Liver (tissue), 9 donors: ENCODE data around the gene EGFR. TPM values are rescaled to one million over a fixed set of nuclear protein-coding genes. Genes with fewer than 3 reads are reported as not detected.

Experiments
- DNase-seq: peaks from one replicate; pipeline ENCODE4 v3.0.0-alpha.2; 2017; ENCODE audit warnings: low spot score
- H3K27ac ChIP-seq, 2 donors: one replicate each; pipeline ENCODE4 v1.7.0; 2013; ENCODE audit warnings: inconsistent platforms in 2 of 2, low read length in 2 of 2, control low read depth in 1 of 2, low read depth in 1 of 2, mild to moderate bottlenecking in 1 of 2
- H3K27me3 ChIP-seq, 4 donors: one replicate each; pipeline versions ENCODE4 v1.6.1 to v1.7.0; 2013; ENCODE audit warnings: low read length in 3 of 4, inconsistent platforms in 1 of 4, mild to moderate bottlenecking in 1 of 4, moderate library complexity in 1 of 4; ENCODE audit not compliant: control insufficient read depth in 4 of 4, insufficient read depth in 4 of 4
- H3K36me3 ChIP-seq, 4 donors: one replicate each; pipeline versions ENCODE4 v1.6.1 to v1.7.0; 2013; ENCODE audit warnings: low read length in 3 of 4, mild to moderate bottlenecking in 3 of 4, low read depth in 1 of 4, moderate library complexity in 1 of 4; ENCODE audit not compliant: control insufficient read depth in 4 of 4, insufficient read depth in 3 of 4
- H3K4me1 ChIP-seq, 4 donors: one replicate each; pipeline versions ENCODE4 v1.6.1 to v1.7.0; 2013; ENCODE audit warnings: low read length in 3 of 4, mild to moderate bottlenecking in 3 of 4, moderate library complexity in 1 of 4; ENCODE audit not compliant: control insufficient read depth in 4 of 4, insufficient read depth in 4 of 4
- H3K4me3 ChIP-seq, 3 donors: one replicate each; pipeline versions ENCODE4 v1.6.1 to v1.7.0; 2013; ENCODE audit warnings: low read length in 3 of 3, control low read depth in 1 of 3, low read depth in 1 of 3, mild to moderate bottlenecking in 1 of 3
- H3K9ac ChIP-seq, 2 donors: one replicate each; pipeline ENCODE4 v1.7.0; 2013; ENCODE audit warnings: low read length in 2 of 2, mild to moderate bottlenecking in 2 of 2, moderate library complexity in 2 of 2, control low read depth in 1 of 2, low read depth in 1 of 2
- H3K9me3 ChIP-seq, 4 donors: one replicate each; pipeline versions ENCODE4 v1.6.1 to v1.7.0; 2013; ENCODE audit warnings: low read length in 3 of 4; ENCODE audit not compliant: control insufficient read depth in 4 of 4
- ATF3 ChIP-seq: IDR thresholded peaks from 2 replicates; pipeline ENCODE4 v1.6.1; 2016; ENCODE audit warnings: antibody characterized with exemption
- CTCF ChIP-seq: fragments of 150-350 bp; IDR thresholded peaks from 2 replicates; pipeline ENCODE4 v1.5.1; 2017; ENCODE audit warnings: improper control_type of control experiment, low read depth, low read length; ENCODE audit not compliant: missing input control
- EGR1 ChIP-seq, 2 donors: IDR thresholded peaks; 2 replicates each; pipeline ENCODE4 v1.6.1; 2016 to 2018; ENCODE audit warnings: antibody characterized with exemption in 2 of 2, low read depth in 2 of 2
- FOXA1 ChIP-seq: IDR thresholded peaks from 2 replicates; pipeline ENCODE4 v1.6.1; 2016; ENCODE audit warnings: antibody characterized with exemption
- FOXA2 ChIP-seq: IDR thresholded peaks from 2 replicates; pipeline ENCODE4 v1.6.1; 2016; ENCODE audit warnings: antibody characterized with exemption
- GABPA ChIP-seq, 2 donors: IDR thresholded peaks in 1 of 2; conservative IDR thresholded peaks in 1 of 2; 2 replicates each; pipeline ENCODE4 v1.6.1; 2016; ENCODE audit warnings: antibody characterized with exemption in 2 of 2, mild to moderate bottlenecking in 1 of 2, moderate library complexity in 1 of 2
- HNF4A ChIP-seq, 2 donors: conservative IDR thresholded peaks; 2 replicates each; pipeline ENCODE4 v1.6.1; 2016; ENCODE audit warnings: antibody characterized with exemption in 2 of 2, mild to moderate bottlenecking in 2 of 2
- HNF4G ChIP-seq: IDR thresholded peaks from 2 replicates; pipeline ENCODE4 v1.6.1; 2016; ENCODE audit warnings: antibody characterized with exemption
- JUND ChIP-seq, 2 donors: IDR thresholded peaks; 2 replicates each; pipeline ENCODE4 v1.6.1; 2016; ENCODE audit warnings: antibody characterized with exemption in 2 of 2
- MAX ChIP-seq: IDR thresholded peaks from 2 replicates; pipeline ENCODE4 v1.6.1; 2016; ENCODE audit warnings: antibody characterized with exemption
- RAD21 ChIP-seq, 2 donors: IDR thresholded peaks; 2 replicates each; pipeline ENCODE4 v1.6.1; 2016; ENCODE audit warnings: antibody characterized with exemption in 2 of 2, mild to moderate bottlenecking in 2 of 2
- REST ChIP-seq: IDR thresholded peaks from 2 replicates; pipeline ENCODE4 v1.6.1; 2016; ENCODE audit warnings: antibody characterized with exemption, mild to moderate bottlenecking
- RXRA ChIP-seq, 2 donors: IDR thresholded peaks; 2 replicates each; pipeline ENCODE4 v1.6.1; 2017 to 2018; ENCODE audit warnings: antibody characterized with exemption in 2 of 2, mild to moderate bottlenecking in 1 of 2
- SP1 ChIP-seq: IDR thresholded peaks from 2 replicates; pipeline ENCODE4 v1.6.1; 2018; ENCODE audit warnings: antibody characterized with exemption, mild to moderate bottlenecking
- TAF1 ChIP-seq: conservative IDR thresholded peaks from 2 replicates; pipeline ENCODE4 v1.6.1; 2016; ENCODE audit warnings: antibody characterized with exemption, mild to moderate bottlenecking
- YY1 ChIP-seq: IDR thresholded peaks from 2 replicates; pipeline ENCODE4 v1.6.1; 2016; ENCODE audit warnings: antibody characterized with exemption, mild to moderate bottlenecking
- ZBTB33 ChIP-seq: IDR thresholded peaks from 2 replicates; pipeline ENCODE4 v1.6.1; 2016; ENCODE audit warnings: antibody characterized with exemption
- WGBS: extraction: QIAGEN DNeasy Blood & Tissue Kit; methylation state at CpG from one replicate; pipeline ENCODE4 v1.1.7; 2013; 5-methylcytosine and 5-hydroxymethylcytosine counted together
- polyA plus RNA-seq, 2 donors: library from polyadenylated mRNA; stranded (reverse) in 1 of 2; unstranded in 1 of 2; fragments of 200-250 nt in 1 of 2; fragments of >200 nt in 1 of 2; fragmentation: Nextera tagmentation in 1 of 2; extraction: Ambion mirVana in 1 of 2; gene quantifications; one replicate each; pipeline versions ENCODE4 v1.2.1 to v1.2.3, GENCODE V29; 2013 to 2015
- total RNA-seq, 2 donors: library from RNA; depleted of rRNA; stranded (reverse); fragments of >200 nt; gene quantifications; one replicate each; pipeline ENCODE4 v1.2.3, GENCODE V29; 2014
- donor health status: healthy.
- donor health status: healthy.
- donor health status: healthy.
- donor health status: healthy.
- donor health status: healthy.

The EGFR gene
- total and polyA plus RNA-seq, 4 donors: 22.6 to 37.0 (median 27.7) TPM

GRCh38 chr7:55214707-55215106, 195.9 kb downstream of the EGFR start:
- H3K27me3 ChIP-seq: no peaks in the 10 kb centered on the region
- H3K4me1 ChIP-seq: no peaks in the 10 kb centered on the region
- no peaks in the 10 kb centered on the region for H3K9me3 ChIP-seq
- no peak overlapping the region for H3K9ac ChIP-seq
- WGBS: 62% methylated on average over 5 of the region's 5 CpGs
- H3K4me3 ChIP-seq: no peak overlapping the region
- no peak for TF ChIP-seq RAD21 (IDR thresholded peaks at IDR 0.05)
- peaks cover 0 to 3% (median 2%) of the 10 kb centered on the region in 4 donors for H3K36me3 ChIP-seq
- no peak overlapping the region for H3K27ac ChIP-seq
- DNase-seq: no peak

- DNase-seq: no peak
- WGBS: 84% methylated on average over 9 of the region's 9 CpGs
- H3K9me3 ChIP-seq: no peaks in the 10 kb centered on the region
Observed at GRCh38 chr7:55223023-55223422, 204.2 kb downstream of the EGFR start.

More at GRCh38 chr7:55223023-55223422, 204.2 kb downstream of the EGFR start:
- Histone ChIP-seq H3K9ac (no peak overlapping the region), H3K27me3 (no peaks in the 10 kb centered on the region), H3K36me3 (no peaks in the 10 kb centered on the region), H3K4me1 (no peaks in the 10 kb centered on the region), H3K27ac (no peak overlapping the region), H3K4me3 (no peak overlapping the region)
- TF ChIP-seq HNF4A (conservative IDR thresholded peaks at IDR 0.05): no peak
- no peak for TF ChIP-seq MAX
- TF ChIP-seq JUND (IDR thresholded peaks at IDR 0.05): no peak
- TF ChIP-seq CTCF: no peak
- TF ChIP-seq REST: no peak
- TF ChIP-seq EGR1 (IDR thresholded peaks at IDR 0.05; ENCODE audit: low read depth in 2 of 2): no peak
- no peak for TF ChIP-seq TAF1
- no peak for TF ChIP-seq ZBTB33
- TF ChIP-seq RXRA (IDR thresholded peaks at IDR 0.05): no peak
- no peak for TF ChIP-seq FOXA1
- TF ChIP-seq HNF4G: no peak
- TF ChIP-seq FOXA2: no peak
- TF ChIP-seq YY1: no peak
- TF ChIP-seq SP1: no peak
- TF ChIP-seq GABPA (IDR thresholded peaks at IDR 0.05 in 1 of 2, conservative IDR thresholded peaks at IDR 0.05 in 1 of 2): no peak
- TF ChIP-seq ATF3: no peak
